ENCODE measurements around the gene RNF151.
A peak's percentile ranks its signal among the peaks of the same experiment; 100 is the strongest.

The RNF151 gene

DNA sequence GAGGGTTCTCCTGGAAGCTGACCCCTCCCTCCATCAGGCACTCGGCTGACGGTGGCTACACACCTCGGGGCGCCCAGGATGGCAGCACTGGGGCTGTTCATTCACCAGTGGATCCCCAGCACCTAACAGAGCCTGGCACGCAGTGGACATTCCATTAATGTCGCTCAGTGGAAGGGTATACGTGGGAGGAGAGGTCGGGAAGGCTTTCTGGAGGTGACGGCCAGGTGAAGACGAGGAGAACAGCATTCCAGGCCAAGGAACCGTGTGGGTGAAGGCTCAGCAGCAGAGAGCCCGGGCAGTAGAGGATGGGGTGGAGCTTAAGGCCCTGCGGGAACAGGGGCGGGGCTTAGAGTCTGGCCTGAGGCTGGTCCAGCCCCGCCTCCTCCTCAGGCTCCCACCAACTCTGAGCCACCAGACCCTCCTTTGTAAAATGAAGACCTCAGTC lies 45.9 kb upstream of the RNF151 start:
- ChIA-PET CTCF (interaction anchor here (0.6 to 1.0 kb wide), 2 partner anchors 20 to 30 kb away, joined by 4 to 6 read pairs; no protein-coding TSS in a partner anchor), POLR2A (interaction anchor here (0.6 to 1.3 kb wide), 5 partner anchors 8 to 45 kb away, joined by 3 to 6 read pairs (median 3); partner anchors contain the start of genes MSRB1 and RPS2)
- no peak for TF ChIP-seq BHLHE40 (IDR thresholded peaks at IDR 0.05; ENCODE audit: borderline replicate concordance)
- no peak for TF ChIP-seq HDGF (IDR thresholded peaks at IDR 0.05; ENCODE audit: borderline replicate concordance)
- TF ChIP-seq NFRKB (IDR thresholded peaks at IDR 0.05): no peak
- TF ChIP-seq ARNT (IDR thresholded peaks at IDR 0.05): no peak
- no peak for TF ChIP-seq TARDBP (IDR thresholded peaks at IDR 0.05)
- DNase-seq (ENCODE audit: extremely low spot score): peak; percentile 88

DNA sequence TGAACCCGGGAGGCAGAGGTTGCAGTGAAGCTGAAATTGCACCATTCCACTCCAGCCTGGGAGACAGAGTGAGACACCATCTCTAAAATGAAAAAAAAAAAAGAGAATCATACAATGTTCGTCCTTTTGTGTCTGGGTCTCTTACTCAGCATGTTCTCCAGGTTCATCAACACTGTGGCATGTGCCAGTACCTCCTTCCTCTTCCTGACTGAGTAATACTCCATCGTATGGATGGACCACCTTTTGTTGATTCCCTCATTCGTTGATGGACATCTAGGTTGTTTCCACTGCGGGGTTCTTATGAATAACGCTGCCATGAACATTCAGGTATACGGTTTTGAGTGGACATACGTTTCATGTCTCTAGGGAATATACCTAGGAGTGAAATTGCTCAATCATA lies 44.3 kb upstream of the RNF151 start:
- TF ChIP-seq BHLHE40 (IDR thresholded peaks at IDR 0.05; ENCODE audit: borderline replicate concordance) (no peak), SP1 (IDR thresholded peaks at IDR 0.05) (no peak), LEF1 (IDR thresholded peaks at IDR 0.05; ENCODE audit: borderline replicate concordance) (no peak), HDGF (IDR thresholded peaks at IDR 0.05; ENCODE audit: borderline replicate concordance) (no peak), ELF4 (IDR thresholded peaks at IDR 0.05) (no peak), NFRKB (IDR thresholded peaks at IDR 0.05) (no peak), FOXK2 (IDR thresholded peaks at IDR 0.05) (no peak), FOXM1 (IDR thresholded peaks at IDR 0.05; ENCODE audit: borderline replicate concordance) (no peak), SUZ12 (IDR thresholded peaks at IDR 0.05) (no peak), TARDBP (IDR thresholded peaks at IDR 0.05) (no peak), ARNT (IDR thresholded peaks at IDR 0.05) (no peak), L3MBTL2 (conservative IDR thresholded peaks at IDR 0.05) (no peak), ZNF384 (IDR thresholded peaks at IDR 0.05) (no peak), FOXA1 (IDR thresholded peaks at IDR 0.05) (no peak), CTBP1 (IDR thresholded peaks at IDR 0.05; ENCODE audit: borderline replicate concordance) (no peak)
- TF ChIP-seq, protein P1, sequence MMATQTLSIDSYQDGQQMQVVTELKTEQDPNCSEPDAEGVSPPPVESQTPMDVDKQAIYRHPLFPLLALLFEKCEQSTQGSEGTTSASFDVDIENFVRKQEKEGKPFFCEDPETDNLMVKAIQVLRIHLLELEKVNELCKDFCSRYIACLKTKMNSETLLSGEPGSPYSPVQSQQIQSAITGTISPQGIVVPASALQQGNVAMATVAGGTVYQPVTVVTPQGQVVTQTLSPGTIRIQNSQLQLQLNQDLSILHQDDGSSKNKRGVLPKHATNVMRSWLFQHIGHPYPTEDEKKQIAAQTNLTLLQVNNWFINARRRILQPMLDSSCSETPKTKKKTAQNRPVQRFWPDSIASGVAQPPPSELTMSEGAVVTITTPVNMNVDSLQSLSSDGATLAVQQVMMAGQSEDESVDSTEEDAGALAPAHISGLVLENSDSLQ (IDR thresholded peaks at IDR 0.05): no peak
- CTCF ChIA-PET: interaction anchor here (1.3 kb wide), 1 partner anchor 38 kb away, joined by 5 read pairs; no protein-coding TSS in a partner anchor
- POLR2A ChIA-PET: interaction anchor here (1.4 to 2.2 kb wide), 3 partner anchors 8 to 43 kb away, joined by 4 to 21 read pairs (median 8); partner anchors contain the start of gene RPS2
- no peak for DNase-seq (ENCODE audit: extremely low spot score)

DNA sequence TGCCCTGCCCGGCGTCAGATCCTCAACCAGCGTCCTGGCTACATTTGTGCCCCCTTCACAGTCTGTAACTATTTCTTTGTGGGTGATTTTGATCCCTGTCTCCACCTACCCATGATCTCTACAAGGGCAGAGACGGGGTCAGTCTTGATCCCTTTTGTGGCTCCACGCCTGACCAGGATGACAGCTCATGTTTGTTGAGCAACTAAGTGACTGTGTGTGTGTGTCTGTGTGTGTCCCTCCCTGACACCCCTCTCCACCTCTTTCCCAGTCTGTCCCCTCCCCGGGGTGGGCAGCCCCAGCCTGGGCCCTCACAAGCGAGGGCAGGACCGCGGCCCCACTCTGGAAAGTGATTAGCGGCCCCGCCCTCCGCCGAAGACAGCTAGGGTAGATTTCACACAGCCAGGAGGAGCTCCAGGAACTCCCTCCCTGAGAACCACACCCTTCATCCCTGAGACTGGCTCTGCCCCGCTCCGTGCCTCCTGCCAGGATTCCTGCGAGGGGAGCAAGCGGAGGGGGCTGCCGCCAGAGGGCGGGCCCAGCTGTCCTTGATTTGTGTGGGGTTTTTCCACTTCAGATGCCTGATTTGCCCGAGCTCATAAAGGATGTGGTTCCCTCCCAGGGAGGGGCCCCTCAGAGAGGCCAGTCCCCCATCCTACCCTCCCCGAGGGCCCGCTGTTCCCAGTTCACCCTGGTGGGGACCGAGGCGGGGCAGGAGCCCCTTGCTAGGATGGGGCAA lies 43.2 kb upstream of the RNF151 start:
- peak; percentile 76 for DNase-seq (ENCODE audit: extremely low spot score)
- ChIA-PET POLR2A (interaction anchor here (0.9 to 2.2 kb wide), 9 partner anchors 9 to 84 kb away, joined by 3 to 21 read pairs (median 4); partner anchors contain the start of gene RPS2), CTCF (interaction anchor here (0.6 to 2.0 kb wide), 16 partner anchors 13 to 99 kb away, joined by 3 to 19 read pairs (median 3); partner anchors contain the start of gene MSRB1)
- TF ChIP-seq ARNT (IDR thresholded peaks at IDR 0.05): no peak
- peak; percentile 37; the same call in 1 of the 2 replicates for TF ChIP-seq L3MBTL2 (conservative IDR thresholded peaks at IDR 0.05)

DNA sequence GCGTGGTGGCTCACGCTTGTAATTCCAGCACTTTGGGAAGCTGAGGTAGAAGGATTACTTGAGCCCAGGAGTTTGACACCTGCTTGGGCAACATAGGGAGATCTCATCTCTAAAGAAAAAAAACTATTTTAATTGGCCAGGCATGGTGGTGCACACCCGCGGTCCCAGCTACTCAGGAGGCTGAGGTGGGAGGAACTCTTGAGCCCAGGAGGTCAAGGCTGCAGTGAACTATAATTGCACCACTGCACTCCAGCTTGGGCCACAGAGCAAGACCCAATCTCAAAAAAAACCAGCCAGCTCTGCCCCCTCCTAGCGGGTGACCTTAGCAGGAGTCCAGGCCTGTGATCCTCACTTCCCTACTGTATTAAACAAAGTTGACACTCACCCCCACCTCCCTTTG lies 42.6 kb upstream of the RNF151 start:
- TF ChIP-seq L3MBTL2 (conservative IDR thresholded peaks at IDR 0.05) (no peak), NFRKB (IDR thresholded peaks at IDR 0.05) (no peak), ELF4 (IDR thresholded peaks at IDR 0.05) (no peak), TARDBP (IDR thresholded peaks at IDR 0.05) (no peak), BHLHE40 (IDR thresholded peaks at IDR 0.05; ENCODE audit: borderline replicate concordance) (no peak), CTBP1 (IDR thresholded peaks at IDR 0.05; ENCODE audit: borderline replicate concordance) (no peak), SUZ12 (IDR thresholded peaks at IDR 0.05) (no peak), FOXA1 (IDR thresholded peaks at IDR 0.05) (no peak), FOXK2 (IDR thresholded peaks at IDR 0.05) (no peak), ARNT (IDR thresholded peaks at IDR 0.05) (no peak), FOXM1 (IDR thresholded peaks at IDR 0.05; ENCODE audit: borderline replicate concordance) (no peak), ZNF384 (IDR thresholded peaks at IDR 0.05) (no peak), LEF1 (IDR thresholded peaks at IDR 0.05; ENCODE audit: borderline replicate concordance) (no peak), HDGF (IDR thresholded peaks at IDR 0.05; ENCODE audit: borderline replicate concordance) (no peak), SP1 (IDR thresholded peaks at IDR 0.05) (no peak)
- TF ChIP-seq, protein P1 (IDR thresholded peaks at IDR 0.05): no peak
- POLR2A ChIA-PET: interaction anchor here (0.9 to 2.2 kb wide), 6 partner anchors 17 to 85 kb away, joined by 3 to 21 read pairs (median 3); partner anchors contain the start of gene RPS2
- DNase-seq (ENCODE audit: extremely low spot score): no peak
- CTCF ChIA-PET: interaction anchor here (0.7 to 2.0 kb wide), 8 partner anchors 13 to 60 kb away, joined by 3 to 19 read pairs (median 4); partner anchors contain the start of gene MSRB1

DNA sequence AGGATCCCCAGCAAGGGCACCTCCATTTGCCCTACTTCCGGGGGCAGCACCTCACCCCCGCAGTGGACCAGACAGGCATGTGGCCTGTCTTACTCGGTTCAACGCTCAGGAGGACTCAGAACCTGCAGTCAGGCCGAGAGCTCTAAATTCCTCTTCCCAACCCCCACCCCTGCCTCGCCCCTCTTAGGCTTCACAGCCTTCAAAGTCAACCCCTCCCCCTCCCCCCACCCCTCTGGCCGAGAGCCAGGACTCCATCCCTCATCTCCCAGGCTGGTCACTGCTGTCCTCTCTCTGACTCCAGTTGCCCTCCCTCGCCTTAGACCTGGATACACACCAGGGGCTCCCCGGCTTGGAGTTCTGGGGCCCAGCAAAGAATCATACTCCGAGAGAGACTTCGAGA lies 40.4 kb upstream of the RNF151 start:
- CTCF ChIA-PET: interaction anchor here (0.8 kb wide), 2 partner anchors 14 to 48 kb away, joined by 3 to 4 read pairs; no protein-coding TSS in a partner anchor
- DNase-seq (ENCODE audit: extremely low spot score): no peak
- TF ChIP-seq L3MBTL2 (conservative IDR thresholded peaks at IDR 0.05) (no peak), FOXK2 (IDR thresholded peaks at IDR 0.05) (no peak), ARNT (IDR thresholded peaks at IDR 0.05) (no peak), ZNF384 (IDR thresholded peaks at IDR 0.05) (no peak), BHLHE40 (IDR thresholded peaks at IDR 0.05; ENCODE audit: borderline replicate concordance) (no peak), CTBP1 (IDR thresholded peaks at IDR 0.05; ENCODE audit: borderline replicate concordance) (no peak), FOXA1 (IDR thresholded peaks at IDR 0.05) (no peak), NFRKB (IDR thresholded peaks at IDR 0.05) (no peak), HDGF (IDR thresholded peaks at IDR 0.05; ENCODE audit: borderline replicate concordance) (no peak)
- POLR2A ChIA-PET: interaction anchor here (1.7 kb wide), 1 partner anchor 39 kb away, joined by 7 read pairs; the partner anchor contains the start of gene RPS2

DNA sequence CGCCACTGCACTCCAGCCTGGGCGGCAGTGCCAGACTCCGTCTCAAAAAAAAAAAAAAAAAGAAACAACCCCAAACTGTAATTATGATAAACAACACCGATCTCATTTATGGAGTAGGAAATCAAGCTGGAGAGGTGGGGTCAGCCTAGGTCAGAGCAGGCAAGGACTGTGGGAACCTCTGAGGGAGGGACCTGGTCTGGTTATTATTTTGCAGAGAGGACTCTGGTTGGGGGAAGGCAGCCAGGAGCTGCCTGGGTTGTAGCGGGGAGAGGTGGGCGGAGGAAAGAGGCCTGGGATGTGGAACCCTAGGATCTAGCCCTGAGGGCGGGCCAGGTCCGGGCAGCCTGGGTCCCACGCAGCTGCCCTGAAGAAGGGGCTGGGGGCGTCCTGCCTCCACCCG lies 37.6 kb upstream of the RNF151 start:
- POLR2A ChIA-PET: interaction anchor here (0.6 to 2.4 kb wide), 9 partner anchors 8 to 226 kb away, joined by 3 to 18 read pairs (median 3); partner anchors contain the start of genes MSRB1, NDUFB10, NTHL1 and RPS2
- DNase-seq (ENCODE audit: extremely low spot score): no peak

More for the DNA sequence above, 37.6 kb upstream of the RNF151 start:
- CTCF ChIA-PET: interaction anchor here (0.6 to 2.2 kb wide), 9 partner anchors 12 to 394 kb away, joined by 3 to 12 read pairs (median 3); partner anchors contain the start of gene TBL3
- TF ChIP-seq TARDBP (IDR thresholded peaks at IDR 0.05) (no peak), SP1 (IDR thresholded peaks at IDR 0.05) (no peak), ZNF384 (IDR thresholded peaks at IDR 0.05) (no peak), SUZ12 (IDR thresholded peaks at IDR 0.05) (no peak), ELF4 (IDR thresholded peaks at IDR 0.05) (no peak)
- TF ChIP-seq, protein P1 (IDR thresholded peaks at IDR 0.05): no peak

All from HEK293T (cell line).